HEK293 (cell line): ENCODE results near the gene RPS21.

Source experiments
- SP7 ChIP-seq: fragments of 450-650 bp; formaldehyde crosslinking; IDR thresholded peaks from 2 replicates; pipeline ENCODE4 v1.5.1; 2016; ENCODE audit warnings: missing biosample characterization, missing genetic modification characterization
- ZNF37A ChIP-seq: fragments of 450-650 bp; IDR thresholded peaks from 2 replicates; pipeline ENCODE4 v1.5.1; 2018; ENCODE audit warnings: missing biosample characterization, missing genetic modification characterization
- ZNF416 ChIP-seq: fragments of 450-650 bp; formaldehyde crosslinking; IDR thresholded peaks from 2 replicates; pipeline ENCODE4 v1.5.1; 2016; ENCODE audit warnings: missing biosample characterization, missing genetic modification characterization
- ZNF660 ChIP-seq: fragments of 450-650 bp; IDR thresholded peaks from 2 replicates; pipeline ENCODE4 v1.5.1; 2018; ENCODE audit warnings: missing biosample characterization, mild to moderate bottlenecking, missing genetic modification characterization
- TF ChIP-seq, protein P1 (sequence below): fragments of 450-650 bp; formaldehyde crosslinking; IDR thresholded peaks from 2 replicates; pipeline ENCODE4 v1.5.1; 2016; ENCODE audit warnings: missing biosample characterization, missing genetic modification characterization
- TF ChIP-seq, protein P2 (sequence below): fragments of 450-650 bp; formaldehyde crosslinking; IDR thresholded peaks from 2 replicates; pipeline ENCODE4 v1.5.1; 2016; ENCODE audit warnings: missing biosample characterization, missing genetic modification characterization

DNA sequence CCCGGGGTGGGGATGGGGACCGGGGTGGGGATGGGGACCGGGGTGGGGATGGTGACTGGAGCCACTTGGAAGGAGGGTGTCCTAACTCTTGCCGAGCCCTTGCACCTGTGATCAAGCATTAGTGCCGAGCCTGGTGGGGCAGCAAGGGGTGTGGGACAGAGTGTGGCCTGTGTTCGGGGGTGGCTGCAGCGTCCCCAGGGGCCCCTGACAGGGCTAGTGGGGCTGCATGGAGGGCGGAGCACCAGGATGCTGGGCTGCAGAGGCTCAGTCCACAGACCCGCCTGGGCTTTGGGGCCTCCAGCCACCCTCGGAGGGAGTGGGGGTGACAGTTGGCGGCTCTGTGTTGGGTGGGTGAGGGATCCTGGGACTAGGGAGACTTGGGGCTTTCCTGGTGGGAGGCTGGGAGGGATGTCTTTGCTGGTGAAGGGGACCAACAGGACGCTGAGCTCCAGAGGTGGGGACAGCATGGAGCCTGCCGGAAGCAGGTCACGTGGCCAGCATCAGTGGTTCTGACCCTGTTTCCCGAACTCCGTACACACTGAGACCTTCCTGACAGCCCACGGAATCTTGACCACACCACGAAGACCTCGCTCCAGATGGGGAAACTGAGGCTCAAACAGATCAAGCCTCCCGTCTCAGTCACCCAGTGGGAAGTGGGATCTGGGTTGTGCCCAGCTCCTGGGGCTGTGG is 35.9 kb downstream of the RPS21 start:
- TF ChIP-seq ZNF37A (tag by site-specific recombination) (no peak), ZNF416 (tag by site-specific recombination) (no peak), SP7 (tag by site-specific recombination) (no peak), ZNF660 (tag by site-specific recombination) (no peak)
- TF ChIP-seq, protein P1, sequence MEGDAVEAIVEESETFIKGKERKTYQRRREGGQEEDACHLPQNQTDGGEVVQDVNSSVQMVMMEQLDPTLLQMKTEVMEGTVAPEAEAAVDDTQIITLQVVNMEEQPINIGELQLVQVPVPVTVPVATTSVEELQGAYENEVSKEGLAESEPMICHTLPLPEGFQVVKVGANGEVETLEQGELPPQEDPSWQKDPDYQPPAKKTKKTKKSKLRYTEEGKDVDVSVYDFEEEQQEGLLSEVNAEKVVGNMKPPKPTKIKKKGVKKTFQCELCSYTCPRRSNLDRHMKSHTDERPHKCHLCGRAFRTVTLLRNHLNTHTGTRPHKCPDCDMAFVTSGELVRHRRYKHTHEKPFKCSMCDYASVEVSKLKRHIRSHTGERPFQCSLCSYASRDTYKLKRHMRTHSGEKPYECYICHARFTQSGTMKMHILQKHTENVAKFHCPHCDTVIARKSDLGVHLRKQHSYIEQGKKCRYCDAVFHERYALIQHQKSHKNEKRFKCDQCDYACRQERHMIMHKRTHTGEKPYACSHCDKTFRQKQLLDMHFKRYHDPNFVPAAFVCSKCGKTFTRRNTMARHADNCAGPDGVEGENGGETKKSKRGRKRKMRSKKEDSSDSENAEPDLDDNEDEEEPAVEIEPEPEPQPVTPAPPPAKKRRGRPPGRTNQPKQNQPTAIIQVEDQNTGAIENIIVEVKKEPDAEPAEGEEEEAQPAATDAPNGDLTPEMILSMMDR (tag by site-specific recombination), result no peak
- TF ChIP-seq, protein P2, sequence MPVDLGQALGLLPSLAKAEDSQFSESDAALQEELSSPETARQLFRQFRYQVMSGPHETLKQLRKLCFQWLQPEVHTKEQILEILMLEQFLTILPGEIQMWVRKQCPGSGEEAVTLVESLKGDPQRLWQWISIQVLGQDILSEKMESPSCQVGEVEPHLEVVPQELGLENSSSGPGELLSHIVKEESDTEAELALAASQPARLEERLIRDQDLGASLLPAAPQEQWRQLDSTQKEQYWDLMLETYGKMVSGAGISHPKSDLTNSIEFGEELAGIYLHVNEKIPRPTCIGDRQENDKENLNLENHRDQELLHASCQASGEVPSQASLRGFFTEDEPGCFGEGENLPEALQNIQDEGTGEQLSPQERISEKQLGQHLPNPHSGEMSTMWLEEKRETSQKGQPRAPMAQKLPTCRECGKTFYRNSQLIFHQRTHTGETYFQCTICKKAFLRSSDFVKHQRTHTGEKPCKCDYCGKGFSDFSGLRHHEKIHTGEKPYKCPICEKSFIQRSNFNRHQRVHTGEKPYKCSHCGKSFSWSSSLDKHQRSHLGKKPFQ (tag by site-specific recombination), result no peak
